Astrocyte of the cerebellum (primary cell): ENCODE measurements around the gene TMEM129.
"Not testable (repeated sequence)": the region's sequence is repeated elsewhere in the genome, so short reads cannot be mapped to it uniquely, and the experiment has no call there.

Source experiments
- DNase-seq: peaks from one replicate; pipeline ENCODE4 v3.0.0-alpha.2; 2011; ENCODE audit warnings: low read depth
- H3K4me3 ChIP-seq: 2 replicates; pipeline ENCODE4 v1.5.1; 2011; ENCODE audit warnings: mild to moderate bottlenecking, low read depth, low read length, moderate library complexity
- in situ Hi-C: cut with HindIII; loops from 2 replicates; pipeline ENCODE4 v1.10.0; 2017; ENCODE audit warnings: low sequenced_read_pairs
- TF ChIP-seq, protein P1 (sequence below): IDR thresholded peaks from 2 replicates; pipeline ENCODE4 v1.5.1; 2012; ENCODE audit warnings: low read length, low read depth, moderate library complexity, mild to moderate bottlenecking; ENCODE audit errors: missing control alignments

Gene TMEM129

DNA sequence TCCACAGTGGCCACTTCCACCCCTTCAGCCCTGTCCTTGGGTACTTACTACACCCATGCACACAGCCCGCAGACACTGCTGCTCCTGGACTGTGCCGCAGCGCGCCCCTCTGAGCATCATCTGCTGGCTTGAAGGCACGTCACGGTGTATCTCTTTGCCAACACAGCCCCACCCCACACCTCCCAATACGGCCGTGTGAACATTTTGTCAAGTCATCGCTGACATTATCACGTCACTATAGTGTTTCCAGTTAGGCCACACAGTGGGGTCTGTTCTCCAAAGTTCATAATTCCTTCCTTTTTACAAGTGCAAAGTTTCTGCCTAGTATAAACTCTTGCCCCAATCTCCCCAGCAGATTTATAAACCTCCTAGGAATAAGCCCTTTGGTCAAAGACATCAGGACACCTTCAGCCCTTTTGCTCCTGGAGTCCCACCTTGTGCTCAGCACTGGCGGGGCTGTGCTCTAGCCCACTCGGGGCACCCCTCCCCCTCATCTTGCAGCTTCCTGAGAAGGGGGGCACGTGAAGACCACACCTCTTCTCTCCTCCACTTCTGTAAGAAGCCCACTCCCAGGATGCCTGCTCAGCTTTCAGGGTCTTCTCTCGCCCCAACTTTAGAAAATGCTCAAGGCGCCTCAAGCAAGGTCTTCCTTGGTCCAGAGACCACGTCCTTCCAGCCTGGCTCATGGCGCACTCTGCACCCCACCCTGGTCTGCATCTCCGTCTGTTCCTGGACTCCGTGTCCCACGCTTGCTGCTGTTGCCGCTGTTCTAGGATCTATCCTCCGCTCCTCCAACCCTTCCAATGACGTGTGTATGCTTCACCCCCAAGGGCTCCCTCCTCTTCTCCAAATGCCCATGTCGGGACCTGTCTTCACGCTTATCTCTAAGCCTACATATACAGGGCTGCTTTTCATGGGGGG lies 44.3 kb downstream of the TMEM129 start:
- no peak overlapping the region for H3K4me3 ChIP-seq
- DNase-seq, result no peak
- TF ChIP-seq, protein P1, sequence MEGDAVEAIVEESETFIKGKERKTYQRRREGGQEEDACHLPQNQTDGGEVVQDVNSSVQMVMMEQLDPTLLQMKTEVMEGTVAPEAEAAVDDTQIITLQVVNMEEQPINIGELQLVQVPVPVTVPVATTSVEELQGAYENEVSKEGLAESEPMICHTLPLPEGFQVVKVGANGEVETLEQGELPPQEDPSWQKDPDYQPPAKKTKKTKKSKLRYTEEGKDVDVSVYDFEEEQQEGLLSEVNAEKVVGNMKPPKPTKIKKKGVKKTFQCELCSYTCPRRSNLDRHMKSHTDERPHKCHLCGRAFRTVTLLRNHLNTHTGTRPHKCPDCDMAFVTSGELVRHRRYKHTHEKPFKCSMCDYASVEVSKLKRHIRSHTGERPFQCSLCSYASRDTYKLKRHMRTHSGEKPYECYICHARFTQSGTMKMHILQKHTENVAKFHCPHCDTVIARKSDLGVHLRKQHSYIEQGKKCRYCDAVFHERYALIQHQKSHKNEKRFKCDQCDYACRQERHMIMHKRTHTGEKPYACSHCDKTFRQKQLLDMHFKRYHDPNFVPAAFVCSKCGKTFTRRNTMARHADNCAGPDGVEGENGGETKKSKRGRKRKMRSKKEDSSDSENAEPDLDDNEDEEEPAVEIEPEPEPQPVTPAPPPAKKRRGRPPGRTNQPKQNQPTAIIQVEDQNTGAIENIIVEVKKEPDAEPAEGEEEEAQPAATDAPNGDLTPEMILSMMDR, result no peak
- in situ Hi-C loops, result no loop called here

- TF ChIP-seq, protein P1, result no peak
- in situ Hi-C loops, result no loop called here
- no peak for DNase-seq
- H3K4me3 ChIP-seq, result no peak overlapping the region
These were observed 45.4 kb downstream of the TMEM129 start for GRCh38 chr4:1675802-1676137.

DNA sequence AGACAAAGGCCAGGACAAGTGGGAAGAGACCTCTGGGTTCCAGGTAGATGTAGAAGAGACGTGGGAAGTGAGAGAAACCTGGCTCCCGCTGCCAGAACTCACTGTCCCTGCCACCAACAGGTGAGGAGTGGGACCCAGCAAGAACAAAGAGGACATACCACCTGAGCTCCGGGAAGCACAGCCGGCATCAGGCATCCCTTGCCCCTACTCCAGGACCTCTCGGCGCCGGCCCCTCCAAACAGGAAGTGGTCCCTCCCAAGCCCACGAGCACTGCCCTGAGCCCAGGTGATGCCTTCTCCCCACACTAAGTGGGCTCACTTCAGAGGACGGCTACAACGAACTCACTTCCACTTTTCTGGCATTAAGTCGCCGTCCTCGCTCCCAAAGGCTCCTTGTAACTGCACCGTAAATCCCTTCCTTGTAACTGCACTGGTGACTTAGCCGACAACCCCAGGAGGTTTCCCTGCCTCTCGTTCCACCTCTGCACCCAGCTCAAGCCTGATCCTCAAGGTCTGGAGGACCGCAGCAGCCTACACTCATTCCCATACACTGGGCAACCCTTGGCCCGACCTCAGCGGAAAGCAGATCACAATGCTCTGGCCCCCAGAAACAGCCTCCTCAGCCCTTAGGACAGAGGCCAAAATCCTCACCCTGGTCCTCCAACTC lies 45.9 kb downstream of the TMEM129 start:
- TF ChIP-seq, protein P1, result no peak
- DNase-seq, result no peak
- H3K4me3 ChIP-seq, result no peak overlapping the region
- in situ Hi-C loops, result no loop called here

DNA sequence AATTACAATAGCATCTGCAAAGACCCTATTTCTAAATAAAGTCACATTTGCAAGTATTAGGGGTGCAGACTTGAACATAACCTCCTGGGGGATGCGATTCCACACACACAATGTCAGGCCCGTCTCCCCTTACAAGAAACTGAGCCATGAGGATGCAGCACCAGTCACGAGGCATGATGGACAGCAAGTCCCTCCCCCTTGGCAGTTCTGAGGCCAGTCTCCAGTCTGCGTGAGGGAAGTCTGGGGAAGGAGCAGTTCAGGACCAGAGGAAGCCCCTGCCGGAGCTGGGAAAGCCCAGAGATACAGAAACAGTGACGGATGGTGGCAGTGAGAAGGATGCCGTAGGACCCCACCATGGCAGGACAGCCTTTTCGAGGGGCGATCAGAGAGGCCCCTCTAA lies 46.4 kb downstream of the TMEM129 start:
- H3K4me3 ChIP-seq, result no peak overlapping the region
- DNase-seq, result no peak
- TF ChIP-seq, protein P1, result no peak
- in situ Hi-C loops, result no loop called here

- no peak for DNase-seq
- no peak overlapping the region for H3K4me3 ChIP-seq
- in situ Hi-C loops, result no loop called here
- TF ChIP-seq, protein P1, result no peak
These were observed 47.5 kb downstream of the TMEM129 start for GRCh38 chr4:1673671-1674070.

DNA sequence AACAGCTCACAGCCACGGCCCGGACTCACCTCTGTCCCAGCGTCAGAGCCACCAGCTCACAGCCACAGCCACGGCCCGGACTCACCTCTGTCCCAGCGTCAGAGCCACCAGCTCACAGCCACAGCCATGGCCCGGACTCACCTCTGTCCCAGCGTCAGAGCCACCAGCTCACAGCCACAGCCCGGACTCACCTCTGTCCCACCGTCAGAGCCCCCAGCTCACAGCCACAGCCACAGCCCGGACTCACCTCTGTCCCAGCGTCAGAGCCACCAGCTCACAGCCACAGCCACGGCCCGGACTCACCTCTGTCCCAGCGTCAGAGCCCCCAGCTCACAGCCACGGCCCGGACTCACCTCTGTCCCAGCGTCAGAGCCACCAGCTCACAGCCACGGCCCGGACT lies 50.1 kb downstream of the TMEM129 start:
- H3K4me3 ChIP-seq, DNase-seq, in situ Hi-C loops: not testable (repeated sequence)

- H3K4me3 ChIP-seq, result no peak overlapping the region
- in situ Hi-C loops, result no loop called here
- no peak for DNase-seq
- TF ChIP-seq, protein P1, result no peak
These were observed 50.8 kb downstream of the TMEM129 start for GRCh38 chr4:1670279-1670678.
